ENCODE results near the gene AQP12A. TPM values are rescaled to one million over a fixed set of nuclear protein-coding genes. Genes with fewer than 3 reads are reported as not detected.

AQP12A gene
- total and polyA plus RNA-seq, 10 of the 15 experiments (the other 5 are each of a cell fraction or from before 2014, with no cell fraction given), result not detected

DNA sequence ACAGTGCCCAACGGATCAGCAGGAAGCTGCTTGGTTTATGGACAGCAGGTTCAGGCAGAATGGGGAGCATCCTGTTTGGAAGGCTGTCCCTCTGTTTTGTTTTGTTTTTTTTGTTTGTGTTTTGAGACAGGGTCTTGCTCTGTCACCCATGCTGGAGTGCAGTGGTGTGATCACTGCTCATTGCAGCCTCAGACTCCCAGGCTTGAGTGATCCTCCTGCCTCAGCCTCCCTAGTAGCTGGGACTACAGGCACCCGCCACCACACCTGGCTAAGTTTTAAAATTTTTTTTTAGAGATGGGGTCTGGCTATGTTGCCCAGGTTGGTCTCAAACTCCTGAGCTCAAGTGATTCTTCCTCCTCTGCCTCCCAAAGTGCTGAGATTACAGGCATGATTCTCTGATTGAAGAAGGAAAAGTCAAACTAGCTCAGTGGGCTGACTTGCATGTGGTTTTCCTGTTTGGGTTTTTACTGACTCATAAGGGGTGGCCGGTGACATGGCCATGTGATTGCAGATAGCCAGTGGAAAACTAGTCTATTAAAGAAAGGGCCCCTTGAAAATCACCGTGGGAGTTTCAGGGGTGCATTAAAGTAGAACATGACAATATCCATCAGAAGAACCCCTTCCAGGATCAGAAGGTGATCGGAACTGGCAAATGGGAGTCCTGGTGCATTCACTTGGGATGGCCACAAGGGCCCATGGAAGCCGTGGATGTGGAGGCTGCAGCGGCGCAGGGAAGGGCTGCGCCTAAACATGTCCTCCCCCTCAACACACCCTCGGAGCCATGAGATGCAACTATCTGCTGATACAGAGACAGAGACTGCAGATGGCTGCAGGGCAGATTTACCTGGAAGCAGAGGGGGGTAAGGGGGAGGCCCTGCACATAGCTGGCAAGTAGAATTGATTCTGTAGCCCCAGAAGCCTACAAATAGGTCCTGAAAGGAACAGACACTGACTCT is 35.5 kb upstream of the AQP12A start (continued):
- peak; percentile 32; the same call in 1 of the 2 replicates for TF ChIP-seq NFIC (IDR thresholded peaks at IDR 0.05; ENCODE audit: low read depth, low read length)
- peak; percentile 92 for TF ChIP-seq RUNX3 (IDR thresholded peaks at IDR 0.05; ENCODE audit: low read length)
- TF ChIP-seq STAT3 (IDR thresholded peaks at IDR 0.05; ENCODE audit: low read depth, low read length), result no peak
- TF ChIP-seq ZNF384 (IDR thresholded peaks at IDR 0.05; ENCODE audit: borderline replicate concordance, low read depth, low read length), result no peak
- TF ChIP-seq PAX5 (IDR thresholded peaks at IDR 0.05; ENCODE audit: borderline replicate concordance, low read depth, low read length), result 0 out of 2 replicates have a peak, but pooled peaks have one; percentile 21
- peak; percentile 11 for TF ChIP-seq SP1 (IDR thresholded peaks at IDR 0.05; ENCODE audit: low read depth, low read length)
- TF ChIP-seq ZNF207 (IDR thresholded peaks at IDR 0.05; ENCODE audit: borderline replicate concordance), result no peak
- TF ChIP-seq, protein P1, sequence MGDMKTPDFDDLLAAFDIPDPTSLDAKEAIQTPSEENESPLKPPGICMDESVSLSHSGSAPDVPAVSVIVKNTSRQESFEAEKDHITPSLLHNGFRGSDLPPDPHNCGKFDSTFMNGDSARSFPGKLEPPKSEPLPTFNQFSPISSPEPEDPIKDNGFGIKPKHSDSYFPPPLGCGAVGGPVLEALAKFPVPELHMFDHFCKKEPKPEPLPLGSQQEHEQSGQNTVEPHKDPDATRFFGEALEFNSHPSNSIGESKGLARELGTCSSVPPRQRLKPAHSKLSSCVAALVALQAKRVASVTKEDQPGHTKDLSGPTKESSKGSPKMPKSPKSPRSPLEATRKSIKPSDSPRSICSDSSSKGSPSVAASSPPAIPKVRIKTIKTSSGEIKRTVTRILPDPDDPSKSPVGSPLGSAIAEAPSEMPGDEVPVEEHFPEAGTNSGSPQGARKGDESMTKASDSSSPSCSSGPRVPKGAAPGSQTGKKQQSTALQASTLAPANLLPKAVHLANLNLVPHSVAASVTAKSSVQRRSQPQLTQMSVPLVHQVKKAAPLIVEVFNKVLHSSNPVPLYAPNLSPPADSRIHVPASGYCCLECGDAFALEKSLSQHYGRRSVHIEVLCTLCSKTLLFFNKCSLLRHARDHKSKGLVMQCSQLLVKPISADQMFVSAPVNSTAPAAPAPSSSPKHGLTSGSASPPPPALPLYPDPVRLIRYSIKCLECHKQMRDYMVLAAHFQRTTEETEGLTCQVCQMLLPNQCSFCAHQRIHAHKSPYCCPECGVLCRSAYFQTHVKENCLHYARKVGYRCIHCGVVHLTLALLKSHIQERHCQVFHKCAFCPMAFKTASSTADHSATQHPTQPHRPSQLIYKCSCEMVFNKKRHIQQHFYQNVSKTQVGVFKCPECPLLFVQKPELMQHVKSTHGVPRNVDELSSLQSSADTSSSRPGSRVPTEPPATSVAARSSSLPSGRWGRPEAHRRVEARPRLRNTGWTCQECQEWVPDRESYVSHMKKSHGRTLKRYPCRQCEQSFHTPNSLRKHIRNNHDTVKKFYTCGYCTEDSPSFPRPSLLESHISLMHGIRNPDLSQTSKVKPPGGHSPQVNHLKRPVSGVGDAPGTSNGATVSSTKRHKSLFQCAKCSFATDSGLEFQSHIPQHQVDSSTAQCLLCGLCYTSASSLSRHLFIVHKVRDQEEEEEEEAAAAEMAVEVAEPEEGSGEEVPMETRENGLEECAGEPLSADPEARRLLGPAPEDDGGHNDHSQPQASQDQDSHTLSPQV (IDR thresholded peaks at IDR 0.05), result no peak
- no peak for TF ChIP-seq JUND (IDR thresholded peaks at IDR 0.05; ENCODE audit: low read depth, low read length)
- no peak for TF ChIP-seq IRF4 (IDR thresholded peaks at IDR 0.05; ENCODE audit: low read depth, low read length)
- peak; percentile 47; the same call in 1 of the 2 replicates for TF ChIP-seq RAD51 (IDR thresholded peaks at IDR 0.05)
- TF ChIP-seq CREM (IDR thresholded peaks at IDR 0.05; ENCODE audit: low read depth), result 0 out of 2 replicates have a peak, but pooled peaks have one; percentile 14
- no peak for TF ChIP-seq NRF1 (conservative IDR thresholded peaks at IDR 0.05; ENCODE audit: low read depth, low read length)
- TF ChIP-seq ZNF622 (IDR thresholded peaks at IDR 0.05), result no peak
- TF ChIP-seq RAD21 (IDR thresholded peaks at IDR 0.05; ENCODE audit: insufficient read depth, low read depth, low read length), result no peak
- TF ChIP-seq, protein P2, sequence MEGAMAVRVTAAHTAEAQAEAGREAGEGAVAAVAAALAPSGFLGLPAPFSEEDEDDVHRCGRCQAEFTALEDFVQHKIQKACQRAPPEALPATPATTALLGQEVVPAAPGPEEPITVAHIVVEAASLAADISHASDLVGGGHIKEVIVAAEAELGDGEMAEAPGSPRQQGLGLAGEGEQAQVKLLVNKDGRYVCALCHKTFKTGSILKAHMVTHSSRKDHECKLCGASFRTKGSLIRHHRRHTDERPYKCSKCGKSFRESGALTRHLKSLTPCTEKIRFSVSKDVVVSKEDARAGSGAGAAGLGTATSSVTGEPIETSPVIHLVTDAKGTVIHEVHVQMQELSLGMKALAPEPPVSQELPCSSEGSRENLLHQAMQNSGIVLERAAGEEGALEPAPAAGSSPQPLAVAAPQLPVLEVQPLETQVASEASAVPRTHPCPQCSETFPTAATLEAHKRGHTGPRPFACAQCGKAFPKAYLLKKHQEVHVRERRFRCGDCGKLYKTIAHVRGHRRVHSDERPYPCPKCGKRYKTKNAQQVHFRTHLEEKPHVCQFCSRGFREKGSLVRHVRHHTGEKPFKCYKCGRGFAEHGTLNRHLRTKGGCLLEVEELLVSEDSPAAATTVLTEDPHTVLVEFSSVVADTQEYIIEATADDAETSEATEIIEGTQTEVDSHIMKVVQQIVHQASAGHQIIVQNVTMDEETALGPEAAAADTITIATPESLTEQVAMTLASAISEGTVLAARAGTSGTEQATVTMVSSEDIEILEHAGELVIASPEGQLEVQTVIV (IDR thresholded peaks at IDR 0.05; ENCODE audit: borderline replicate concordance, partially characterized antibody), result no peak
- no peak for TF ChIP-seq WRNIP1 (IDR thresholded peaks at IDR 0.05; ENCODE audit: borderline replicate concordance, low read depth, low read length)
- no peak for TF ChIP-seq ETV6 (conservative IDR thresholded peaks at IDR 0.05 in 1 of 2, IDR thresholded peaks at IDR 0.05 in 1 of 2; ENCODE audit: borderline replicate concordance in 1 of 2, low read depth in 1 of 2)
- TF ChIP-seq POLR2AphosphoS2 (IDR thresholded peaks at IDR 0.05; ENCODE audit: low read depth, low read length), result no peak
- no peak for TF ChIP-seq IRF5 (IDR thresholded peaks at IDR 0.05; ENCODE audit: borderline replicate concordance)
- 0 out of 2 replicates have a peak, but pooled peaks have one; percentile 45 for TF ChIP-seq CBFB (IDR thresholded peaks at IDR 0.05; ENCODE audit: low read depth)
- no peak for TF ChIP-seq SREBF1 (IDR thresholded peaks at IDR 0.05; ENCODE audit: low read length)
- TF ChIP-seq JUNB (IDR thresholded peaks at IDR 0.05), result peak; percentile 34; the same call in 1 of the 2 replicates
